Right atrium auricular region (tissue), 2 donors: ENCODE measurements around the gene ZNF212. TPM values are rescaled to one million over a fixed set of nuclear protein-coding genes. Genes with fewer than 3 reads are reported as not detected.

Experiments used
- DNase-seq: peaks from one replicate; pipeline ENCODE4 v3.0.0-alpha.2; 2019; ENCODE audit warnings: low spot score
- H3K27ac ChIP-seq, 2 donors: fragments of 200-600 bp; sonication (generic); 1 replicate in 1 of 2; 2 replicates in 1 of 2; pipeline ENCODE4 v1.5.1; 2016 to 2019
- H3K27me3 ChIP-seq, 2 donors: fragments of 200-600 bp; sonication (generic); one replicate each; pipeline versions ENCODE4 v1.5.1 to v1.6.0; 2017 to 2019
- H3K36me3 ChIP-seq: fragments of 200-600 bp; sonication (generic); one replicate; pipeline ENCODE4 v1.5.1; 2016
- H3K4me1 ChIP-seq, 2 donors: fragments of 200-600 bp; sonication (generic); one replicate each; pipeline versions ENCODE4 v1.5.1 to v1.6.0; 2017 to 2019
- H3K4me3 ChIP-seq, 2 donors: fragments of 200-600 bp; sonication (generic); 1 replicate in 1 of 2; 2 replicates in 1 of 2; pipeline ENCODE4 v1.5.1; 2017 to 2019; ENCODE audit warnings: mild to moderate bottlenecking in 1 of 2, moderate library complexity in 1 of 2
- H3K9me3 ChIP-seq, 2 donors: fragments of 200-600 bp; sonication (generic); one replicate each; pipeline ENCODE4 v1.5.1; 2019
- total RNA-seq, 2 donors: library from RNA; depleted of rRNA; stranded (reverse); fragments of >200 nt; gene quantifications; one replicate each; pipeline ENCODE4 v1.1.0, GENCODE V29; 2016
- TF ChIP-seq, protein P1 (sequence below), 2 donors: fragments of 200-600 bp; sonication (generic); IDR thresholded peaks; one replicate each; pipeline ENCODE4 v1.5.1; 2019; ENCODE audit warnings: antibody characterized with exemption in 2 of 2

ZNF212 gene
- total RNA-seq, 2 donors from 2014 or later = 2.5 to 3.0 TPM

DNA sequence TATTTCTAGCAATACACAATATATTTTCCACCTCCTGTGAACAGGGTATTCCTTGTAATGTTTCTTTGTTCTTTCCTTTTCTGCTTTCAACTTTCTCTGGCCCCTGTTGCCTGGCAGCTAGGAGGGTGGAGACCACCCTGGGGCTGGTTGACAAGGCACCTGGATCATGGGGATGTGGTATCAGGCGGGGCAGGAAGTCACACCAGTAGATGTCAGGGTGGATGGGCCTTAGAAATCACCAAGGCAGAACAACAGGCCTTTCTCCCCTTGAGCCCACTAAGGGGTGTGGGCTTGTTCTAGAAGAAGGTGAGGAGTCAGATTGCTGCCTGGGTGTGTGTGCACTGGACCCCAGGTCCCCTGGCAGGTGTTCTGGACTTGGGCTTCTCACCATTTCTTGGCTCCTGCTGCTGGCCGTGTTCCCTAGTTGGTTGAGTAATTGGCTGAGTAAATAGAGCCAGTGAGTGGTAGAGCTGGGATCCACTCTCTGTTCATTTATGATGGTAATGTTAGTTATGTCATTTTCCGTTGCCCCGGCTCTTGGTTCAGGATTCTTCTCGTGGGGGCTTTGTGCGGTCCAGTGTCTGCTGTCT lies 47.5 kb downstream of the ZNF212 start:
- Histone ChIP-seq H3K27ac (no peak overlapping the region), H3K36me3 (no peaks in the 10 kb centered on the region), H3K4me1 (peaks cover 0 to 15% of the 10 kb centered on the region in 2 donors), H3K4me3 (no peak overlapping the region), H3K9me3 (no peaks in the 10 kb centered on the region), H3K27me3 (no peaks in the 10 kb centered on the region)
- TF ChIP-seq, protein P1, sequence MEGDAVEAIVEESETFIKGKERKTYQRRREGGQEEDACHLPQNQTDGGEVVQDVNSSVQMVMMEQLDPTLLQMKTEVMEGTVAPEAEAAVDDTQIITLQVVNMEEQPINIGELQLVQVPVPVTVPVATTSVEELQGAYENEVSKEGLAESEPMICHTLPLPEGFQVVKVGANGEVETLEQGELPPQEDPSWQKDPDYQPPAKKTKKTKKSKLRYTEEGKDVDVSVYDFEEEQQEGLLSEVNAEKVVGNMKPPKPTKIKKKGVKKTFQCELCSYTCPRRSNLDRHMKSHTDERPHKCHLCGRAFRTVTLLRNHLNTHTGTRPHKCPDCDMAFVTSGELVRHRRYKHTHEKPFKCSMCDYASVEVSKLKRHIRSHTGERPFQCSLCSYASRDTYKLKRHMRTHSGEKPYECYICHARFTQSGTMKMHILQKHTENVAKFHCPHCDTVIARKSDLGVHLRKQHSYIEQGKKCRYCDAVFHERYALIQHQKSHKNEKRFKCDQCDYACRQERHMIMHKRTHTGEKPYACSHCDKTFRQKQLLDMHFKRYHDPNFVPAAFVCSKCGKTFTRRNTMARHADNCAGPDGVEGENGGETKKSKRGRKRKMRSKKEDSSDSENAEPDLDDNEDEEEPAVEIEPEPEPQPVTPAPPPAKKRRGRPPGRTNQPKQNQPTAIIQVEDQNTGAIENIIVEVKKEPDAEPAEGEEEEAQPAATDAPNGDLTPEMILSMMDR (IDR thresholded peaks at IDR 0.05) = no peak
- no peak for DNase-seq

DNA sequence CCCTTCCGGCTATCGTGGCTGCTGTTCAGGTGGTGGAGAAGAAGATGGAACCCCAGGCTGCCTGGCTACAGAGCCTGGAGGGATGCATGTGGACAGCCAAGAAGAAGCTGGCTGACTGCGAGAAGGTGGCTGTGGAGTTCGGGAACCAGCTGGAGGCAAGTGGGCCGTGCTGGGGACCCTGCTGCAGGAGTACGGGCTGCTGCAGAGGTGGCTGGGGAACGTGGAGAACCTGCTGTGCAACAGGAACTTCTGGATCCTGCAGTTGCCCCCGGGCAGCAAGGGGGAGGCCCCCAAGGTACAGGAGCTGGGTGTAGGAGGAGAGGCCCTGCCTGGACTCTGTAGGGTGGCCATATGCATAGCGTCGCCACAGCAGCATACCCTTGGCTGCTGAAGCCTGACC lies 48.2 kb downstream of the ZNF212 start:
- Histone ChIP-seq H3K4me3 (no peak overlapping the region), H3K4me1 (peaks cover 0 to 15% of the 10 kb centered on the region in 2 donors), H3K9me3 (no peaks in the 10 kb centered on the region), H3K27ac (no peak overlapping the region), H3K27me3 (no peaks in the 10 kb centered on the region), H3K36me3 (no peaks in the 10 kb centered on the region)
- TF ChIP-seq, protein P1 (IDR thresholded peaks at IDR 0.05) = no peak
- DNase-seq = no peak

DNA sequence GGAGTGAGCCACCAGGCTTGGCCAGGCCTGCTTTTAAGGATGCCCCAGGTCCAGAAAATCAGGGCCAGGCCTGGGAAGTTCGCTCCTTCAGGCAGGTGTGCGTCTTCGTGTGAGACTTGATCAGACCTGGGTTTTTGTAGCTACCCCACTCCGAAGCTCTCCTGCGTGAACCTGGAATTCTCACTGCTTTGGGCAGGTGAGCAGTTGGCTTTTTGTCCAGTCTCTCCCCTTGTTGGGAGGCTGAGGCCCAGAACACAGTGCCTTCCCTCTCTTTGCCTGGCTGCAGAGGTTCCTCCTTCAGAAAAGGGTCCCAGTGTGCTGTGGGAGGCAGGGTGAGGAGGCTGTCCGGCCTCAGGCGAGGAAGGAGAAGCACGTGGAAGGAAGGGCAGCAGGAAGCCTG lies 49.8 kb downstream of the ZNF212 start:
- Histone ChIP-seq H3K4me1 (peaks cover 0 to 15% of the 10 kb centered on the region in 2 donors), H3K27me3 (no peaks in the 10 kb centered on the region), H3K36me3 (no peaks in the 10 kb centered on the region), H3K27ac (no peak overlapping the region), H3K4me3 (no peak overlapping the region), H3K9me3 (no peaks in the 10 kb centered on the region)
- TF ChIP-seq, protein P1 (IDR thresholded peaks at IDR 0.05) = no peak
- DNase-seq = no peak

DNA sequence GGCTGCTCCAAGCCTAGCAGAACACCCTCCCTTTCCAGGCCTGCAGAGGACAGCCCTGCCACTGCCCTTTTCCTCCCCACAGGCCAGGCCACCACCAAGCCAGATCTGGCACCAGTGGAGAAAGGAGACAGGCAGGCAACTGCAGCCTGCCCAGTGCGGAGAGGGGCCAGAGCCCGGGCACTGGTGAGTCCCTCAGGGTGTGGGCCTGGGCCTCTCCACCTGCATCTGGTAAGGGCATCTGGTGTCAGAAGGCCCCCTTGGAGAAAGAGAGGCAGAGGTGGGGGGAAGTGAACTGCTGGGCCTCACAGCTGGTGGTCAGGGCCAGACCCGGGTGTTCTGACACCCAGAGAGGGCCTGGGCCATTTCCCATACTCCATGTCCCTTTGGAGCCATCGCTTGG lies 50.4 kb downstream of the ZNF212 start:
- DNase-seq = no peak
- no peaks in the 10 kb centered on the region for H3K9me3 ChIP-seq
- peaks cover 0 to 12% of the 10 kb centered on the region in 2 donors for H3K4me1 ChIP-seq
- H3K27ac ChIP-seq = no peak overlapping the region
- H3K36me3 ChIP-seq = peaks cover 5% of the 10 kb centered on the region
- no peak overlapping the region for H3K4me3 ChIP-seq
- TF ChIP-seq, protein P1 (IDR thresholded peaks at IDR 0.05) = no peak
- H3K27me3 ChIP-seq = no peaks in the 10 kb centered on the region

DNA sequence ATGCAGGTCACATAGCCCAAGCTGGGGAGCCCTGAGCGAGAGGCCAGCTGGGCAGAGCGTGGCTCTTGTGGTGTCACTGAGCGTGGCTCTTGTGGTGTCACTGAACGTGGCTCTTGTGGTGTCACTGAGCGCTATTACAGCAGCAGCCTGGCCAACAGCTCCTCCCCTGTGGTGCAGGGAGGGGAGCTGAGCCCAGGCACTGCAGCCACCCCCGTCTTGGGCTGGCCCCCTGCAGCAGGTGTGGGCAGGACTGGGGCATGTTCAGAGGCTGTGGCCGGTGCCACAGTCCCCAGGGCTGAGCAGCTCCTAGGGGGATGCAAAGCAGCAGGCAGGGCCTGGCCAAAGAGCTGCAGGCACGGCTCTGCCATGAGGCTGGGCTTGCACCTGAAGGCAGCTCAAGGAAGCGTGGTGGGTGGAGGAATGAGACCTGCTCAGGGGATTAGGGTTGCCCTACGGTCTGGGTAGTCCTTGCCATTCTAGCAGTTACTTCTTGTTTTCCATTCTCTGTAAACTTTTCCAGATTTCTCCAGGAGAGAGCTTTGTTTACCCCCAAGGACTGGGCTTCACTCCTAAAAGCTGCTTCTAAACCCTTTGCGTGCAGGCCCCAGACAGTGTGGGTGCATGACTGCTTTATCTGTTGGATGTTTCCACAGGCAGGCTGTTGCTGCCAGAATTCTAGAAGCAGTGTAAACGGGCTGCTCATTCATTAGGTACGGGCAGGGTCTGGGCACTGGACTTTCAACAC lies 51.8 kb downstream of the ZNF212 start:
- Histone ChIP-seq H3K9me3 (no peaks in the 10 kb centered on the region), H3K4me3 (no peak overlapping the region), H3K4me1 (peaks cover 0 to under 1% of the 10 kb centered on the region in 2 donors), H3K36me3 (peaks cover 8% of the 10 kb centered on the region), H3K27ac (no peak overlapping the region), H3K27me3 (no peaks in the 10 kb centered on the region)
- no peak for DNase-seq
- TF ChIP-seq, protein P1 (IDR thresholded peaks at IDR 0.05) = no peak
